Astrocyte (in vitro differentiated cells and primary cell): Measurements from ENCODE around the gene CD58.
"Not testable (repeated sequence)": the region's sequence is repeated elsewhere in the genome, so short reads cannot be mapped to it uniquely, and the experiment has no call there.

Experiments used
- CTCF ChIP-seq: IDR thresholded peaks from 2 replicates; pipeline ENCODE4 v1.5.1; 2011; ENCODE audit warnings: low read depth, mild to moderate bottlenecking, inconsistent platforms, low read length, moderate library complexity; ENCODE audit not compliant: insufficient read depth
- EZH2 ChIP-seq: IDR thresholded peaks from 2 replicates; pipeline ENCODE4 v1.6.1; 2012; ENCODE audit warnings: mild to moderate bottlenecking, low read length, inconsistent platforms; ENCODE audit not compliant: insufficient read depth

- TF ChIP-seq CTCF, EZH2: not testable (repeated sequence)
These were observed 47.0 kb upstream of the CD58 start for GRCh38 chr1:116617808-116618207.
